Calu3 (cell line): ENCODE measurements around the gene CPEB3. TPM values are rescaled to one million over a fixed set of nuclear protein-coding genes. Genes with fewer than 3 reads are reported as not detected.
"Not testable (repeated sequence)": the region's sequence is repeated elsewhere in the genome, so short reads cannot be mapped to it uniquely, and the experiment has no call there.

Experiments
- BruUV-seq: library from RNA; stranded (reverse); fragments of 400-500 nt; replicated peaks from 2 replicates; lab custom pipeline; 2021; lab: Mats Ljungman, UMichigan
- CTCF ChIA-PET: fragments of 300-600 bp; sonication (Branson Sonifier 250); formaldehyde crosslinking; loops from one replicate; lab custom pipeline; 2022; ENCODE audit warnings: antibody characterized with exemption; lab: Charles Lee
- DNase-seq: peaks from one replicate; pipeline ENCODE4 v3.0.0; 2022
- H3K27ac Mint-ChIP-seq: one replicate; pipeline ENCODE4 v1.8.0; 2022; ENCODE audit warnings: mixed read lengths; ENCODE audit not compliant: unreplicated experiment
- H3K27me3 Mint-ChIP-seq: one replicate; pipeline ENCODE4 v1.8.0; 2022; ENCODE audit warnings: mixed read lengths; ENCODE audit not compliant: unreplicated experiment
- H3K36me3 Mint-ChIP-seq: one replicate; pipeline ENCODE4 v1.8.0; 2022; ENCODE audit warnings: mild to moderate bottlenecking, moderate library complexity, mixed read lengths; ENCODE audit not compliant: insufficient read depth, unreplicated experiment
- H3K4me1 Mint-ChIP-seq: one replicate; pipeline ENCODE4 v1.8.0; 2022; ENCODE audit warnings: mild to moderate bottlenecking, low read depth, mixed read lengths; ENCODE audit not compliant: unreplicated experiment
- H3K4me3 Mint-ChIP-seq: one replicate; pipeline ENCODE4 v1.8.0; 2022; ENCODE audit warnings: mild to moderate bottlenecking, low read depth, moderate library complexity, mixed read lengths; ENCODE audit not compliant: unreplicated experiment
- H3K9me3 Mint-ChIP-seq: one replicate; pipeline ENCODE4 v1.8.0; 2022; ENCODE audit warnings: low read depth, mixed read lengths; ENCODE audit not compliant: unreplicated experiment
- intact Hi-C: fragments of 100-400 bp; cut with micrococcal nuclease; formaldehyde crosslinking; loops from one replicate; pipeline ENCODE4 v1.10.0; 2022; ENCODE audit not compliant: unreplicated experiment
- total RNA-seq: library from RNA; stranded (reverse); gene quantifications from 2 replicates; pipeline ENCODE4 v1.2.3, GENCODE V29; 2022
- TF ChIP-seq, protein P1 (sequence below): fragments of 200-600 bp; IDR thresholded peaks from one replicate; pipeline ENCODE4 v1.8.0; 2022; ENCODE audit warnings: antibody characterized with exemption; ENCODE audit not compliant: unreplicated experiment

CPEB3 gene
- total RNA-seq, 1 experiment from 2014 or later = 2.8 TPM

GRCh38 chr10:92121686-92122492, 169.0 kb downstream of the CPEB3 start:
- Mint-ChIP-seq H3K27me3 (no peaks in the 10 kb centered on the region), H3K36me3 (no peaks in the 10 kb centered on the region), H3K4me3 (no peak overlapping the region), H3K4me1 (peaks cover 54% of the 10 kb centered on the region), H3K9me3 (no peaks in the 10 kb centered on the region), H3K27ac (peak overlapping the region; percentile 91)
- no peak for DNase-seq
- CTCF ChIA-PET = no interaction called here
- no TSS peak for BruUV-seq
- intact Hi-C loops = loop anchor here (5.0 kb wide), 1 partner anchor 120 kb away; no protein-coding TSS in a partner anchor
- TF ChIP-seq, protein P1, sequence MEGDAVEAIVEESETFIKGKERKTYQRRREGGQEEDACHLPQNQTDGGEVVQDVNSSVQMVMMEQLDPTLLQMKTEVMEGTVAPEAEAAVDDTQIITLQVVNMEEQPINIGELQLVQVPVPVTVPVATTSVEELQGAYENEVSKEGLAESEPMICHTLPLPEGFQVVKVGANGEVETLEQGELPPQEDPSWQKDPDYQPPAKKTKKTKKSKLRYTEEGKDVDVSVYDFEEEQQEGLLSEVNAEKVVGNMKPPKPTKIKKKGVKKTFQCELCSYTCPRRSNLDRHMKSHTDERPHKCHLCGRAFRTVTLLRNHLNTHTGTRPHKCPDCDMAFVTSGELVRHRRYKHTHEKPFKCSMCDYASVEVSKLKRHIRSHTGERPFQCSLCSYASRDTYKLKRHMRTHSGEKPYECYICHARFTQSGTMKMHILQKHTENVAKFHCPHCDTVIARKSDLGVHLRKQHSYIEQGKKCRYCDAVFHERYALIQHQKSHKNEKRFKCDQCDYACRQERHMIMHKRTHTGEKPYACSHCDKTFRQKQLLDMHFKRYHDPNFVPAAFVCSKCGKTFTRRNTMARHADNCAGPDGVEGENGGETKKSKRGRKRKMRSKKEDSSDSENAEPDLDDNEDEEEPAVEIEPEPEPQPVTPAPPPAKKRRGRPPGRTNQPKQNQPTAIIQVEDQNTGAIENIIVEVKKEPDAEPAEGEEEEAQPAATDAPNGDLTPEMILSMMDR = no peak

DNA sequence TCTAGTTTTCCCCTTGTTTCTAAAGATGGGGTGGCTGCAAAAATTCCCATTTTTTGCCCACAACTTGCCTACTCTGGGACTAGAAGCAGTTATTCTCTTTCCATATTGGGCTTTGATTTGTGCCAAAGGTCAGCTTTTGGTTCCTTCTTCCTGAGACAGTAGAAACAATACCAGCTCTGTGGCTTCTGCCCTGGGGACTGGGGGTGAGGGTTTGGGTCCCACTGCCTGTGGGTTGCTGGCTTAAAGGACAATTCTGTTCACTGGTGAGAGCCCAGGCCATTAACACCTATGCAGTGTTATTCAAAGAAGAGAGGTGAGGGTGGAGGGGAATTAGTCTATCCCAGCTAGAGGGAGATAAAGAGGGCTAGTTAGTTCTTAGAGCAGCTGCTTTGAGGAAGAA, 171.5 kb downstream of the CPEB3 start:
- no peak overlapping the region for H3K27ac Mint-ChIP-seq
- peaks cover 33% of the 10 kb centered on the region for H3K4me1 Mint-ChIP-seq
- intact Hi-C loops = no loop called here
- no peaks in the 10 kb centered on the region for H3K36me3 Mint-ChIP-seq
- H3K9me3 Mint-ChIP-seq = no peaks in the 10 kb centered on the region
- DNase-seq = no peak
- TF ChIP-seq, protein P1 = no peak
- H3K4me3 Mint-ChIP-seq = no peak overlapping the region
- no peaks in the 10 kb centered on the region for H3K27me3 Mint-ChIP-seq
- no TSS peak for BruUV-seq
- CTCF ChIA-PET = no interaction called here

DNA sequence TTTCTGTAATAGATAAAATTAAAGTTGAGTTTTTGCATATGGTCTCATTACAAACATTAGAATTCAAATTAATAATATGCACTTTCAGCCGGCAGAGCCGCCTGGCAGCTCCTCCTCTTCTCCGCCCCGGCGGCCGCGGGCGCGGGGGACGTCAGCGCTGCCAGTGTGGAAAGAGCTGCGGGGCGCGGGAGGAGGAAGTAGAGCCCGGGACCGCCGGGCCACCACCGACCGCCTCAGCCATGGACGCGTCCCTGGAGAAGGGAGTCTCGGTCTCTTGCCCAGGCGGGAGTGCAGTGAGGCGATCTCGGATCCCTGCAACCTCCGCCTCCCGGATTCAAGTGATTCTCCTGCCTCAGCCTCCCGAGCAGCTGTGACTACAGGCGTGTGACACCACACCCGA, 176.0 kb downstream of the CPEB3 start:
- BruUV-seq, H3K36me3 Mint-ChIP-seq, H3K9me3 Mint-ChIP-seq, H3K27ac Mint-ChIP-seq, H3K27me3 Mint-ChIP-seq, CTCF ChIA-PET, intact Hi-C loops: not testable (repeated sequence)
- Mint-ChIP-seq H3K4me1 (peaks cover 19% of the 10 kb centered on the region), H3K4me3 (peak overlapping the region; percentile 50)
- peak; percentile 33 for DNase-seq

DNA sequence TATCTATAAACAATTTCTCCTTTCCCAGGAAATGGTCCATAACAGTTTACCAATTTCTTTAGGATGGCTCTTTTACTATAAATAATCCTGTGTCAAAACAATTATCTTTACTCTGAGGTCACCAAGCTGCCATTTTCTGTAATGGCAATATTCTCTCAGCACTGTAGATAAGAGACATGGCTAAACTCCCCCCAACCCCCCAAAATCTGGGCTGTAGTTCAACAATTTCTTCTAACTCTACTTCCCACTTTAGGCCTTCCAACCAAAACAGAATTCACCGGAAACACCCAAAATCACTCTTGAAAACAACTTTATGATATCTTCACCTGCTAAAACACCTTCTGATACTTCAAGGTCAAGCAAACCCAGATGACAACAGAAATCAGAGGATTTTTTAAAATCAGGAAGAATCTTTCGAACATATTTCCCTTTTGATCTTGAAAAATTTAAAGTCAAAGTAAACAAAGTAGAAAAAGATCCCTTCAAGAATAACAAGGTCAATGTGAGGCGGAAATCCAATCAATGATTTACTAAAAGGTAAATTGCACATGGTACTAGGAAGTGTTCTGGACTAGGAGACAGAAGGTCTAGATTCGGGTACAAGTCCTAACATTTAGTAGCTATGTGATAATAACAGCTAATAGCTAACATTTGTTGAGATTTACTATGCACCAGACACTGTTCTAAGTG, 176.8 kb downstream of the CPEB3 start:
- peak overlapping the region; percentile 69 for H3K27ac Mint-ChIP-seq
- H3K4me3 Mint-ChIP-seq = peak overlapping the region; percentile 50
- intact Hi-C loops = no loop called here
- H3K9me3 Mint-ChIP-seq = no peaks in the 10 kb centered on the region
- no peaks in the 10 kb centered on the region for H3K36me3 Mint-ChIP-seq
- peaks cover 14% of the 10 kb centered on the region for H3K4me1 Mint-ChIP-seq
- BruUV-seq = no TSS peak
- no peak for DNase-seq
- TF ChIP-seq, protein P1 = no peak
- no peaks in the 10 kb centered on the region for H3K27me3 Mint-ChIP-seq
- CTCF ChIA-PET = no interaction called here
